ENCODE results near the gene PPFIA1. TPM values are rescaled to one million over a fixed set of nuclear protein-coding genes. Genes with fewer than 3 reads are reported as not detected.

Gene PPFIA1
- total RNA-seq, 2 donors from 2014 or later = 105 to 118 TPM

- H3K9me3 Mint-ChIP-seq = peaks cover 3% of the 10 kb centered on the region
- H3K9me3 ChIP-seq (ENCODE audit: control insufficient read depth, low read length) = no peaks in the 10 kb centered on the region
- no peak overlapping the region for H3K27ac ChIP-seq (ENCODE audit: low read depth, low read length)
- 97% methylated on average over 6 to 8 of the region's 8 CpGs for whole genome bisulfite sequencing, 2 experiments (ENCODE audit: insufficient coverage in 1 of 2, insufficient read length in 1 of 2)
- no peaks in the 10 kb centered on the region for H3K27me3 Mint-ChIP-seq (ENCODE audit: insufficient read depth)
- no peak overlapping the region for H3K4me3 ChIP-seq (ENCODE audit: low read length)
- peaks cover 79% of the 10 kb centered on the region for H3K36me3 Mint-ChIP-seq (ENCODE audit: low read depth)
- no peaks in the 10 kb centered on the region for H3K4me1 ChIP-seq (ENCODE audit: control insufficient read depth, insufficient read depth, low read length)
- H3K4me1 Mint-ChIP-seq = no peaks in the 10 kb centered on the region
- H3K4me3 Mint-ChIP-seq = no peak overlapping the region
- no peaks in the 10 kb centered on the region for H3K27me3 ChIP-seq (ENCODE audit: control insufficient read depth, insufficient read depth, low read length, poor library complexity, severe bottlenecking)
- H3K9ac ChIP-seq (ENCODE audit: extremely low read depth, low read length, poor library complexity, severe bottlenecking) = no peak overlapping the region
- H3K36me3 ChIP-seq (ENCODE audit: control insufficient read depth, insufficient read depth, low read length) = peaks cover 88% of the 10 kb centered on the region
- TF ChIP-seq CTCF (conservative IDR thresholded peaks at IDR 0.05) = no peak
- H3K27ac Mint-ChIP-seq = no peak overlapping the region
- no peak for DNase-seq
Measured at GRCh38 chr11:70372076-70372475, 101.6 kb downstream of the PPFIA1 start.

- WGBS, 2 experiments (ENCODE audit: insufficient coverage in 1 of 2, insufficient read length in 1 of 2) = 87 to 95% methylated on average over 7 to 12 of the region's 12 CpGs
- DNase-seq = no peak
- no peaks in the 10 kb centered on the region for H3K4me1 ChIP-seq (ENCODE audit: control insufficient read depth, insufficient read depth, low read length)
- no peak overlapping the region for H3K4me3 Mint-ChIP-seq
- peak overlapping the region; percentile 52 for H3K27ac Mint-ChIP-seq
- H3K27ac ChIP-seq (ENCODE audit: low read depth, low read length) = no peak overlapping the region
- TF ChIP-seq CTCF (conservative IDR thresholded peaks at IDR 0.05) = no peak
- peaks cover 82% of the 10 kb centered on the region for H3K36me3 Mint-ChIP-seq (ENCODE audit: low read depth)
- H3K4me3 ChIP-seq (ENCODE audit: low read length) = no peak overlapping the region
- H3K27me3 Mint-ChIP-seq (ENCODE audit: insufficient read depth) = no peaks in the 10 kb centered on the region
- H3K9me3 ChIP-seq (ENCODE audit: control insufficient read depth, low read length) = no peaks in the 10 kb centered on the region
- peaks cover 91% of the 10 kb centered on the region for H3K36me3 ChIP-seq (ENCODE audit: control insufficient read depth, insufficient read depth, low read length)
- peaks cover 6% of the 10 kb centered on the region for H3K4me1 Mint-ChIP-seq
- no peaks in the 10 kb centered on the region for H3K27me3 ChIP-seq (ENCODE audit: control insufficient read depth, insufficient read depth, low read length, poor library complexity, severe bottlenecking)
- H3K9ac ChIP-seq (ENCODE audit: extremely low read depth, low read length, poor library complexity, severe bottlenecking) = no peak overlapping the region
- H3K9me3 Mint-ChIP-seq = no peaks in the 10 kb centered on the region
Measured at GRCh38 chr11:70376621-70377020, 106.1 kb downstream of the PPFIA1 start.

GRCh38 chr11:70377645-70378044, 107.2 kb downstream of the PPFIA1 start:
- peaks cover 91% of the 10 kb centered on the region for H3K36me3 ChIP-seq (ENCODE audit: control insufficient read depth, insufficient read depth, low read length)
- Mint-ChIP-seq H3K36me3 (ENCODE audit: low read depth) (peaks cover 86% of the 10 kb centered on the region), H3K27ac (no peak overlapping the region), H3K27me3 (ENCODE audit: insufficient read depth) (no peaks in the 10 kb centered on the region), H3K4me3 (no peak overlapping the region), H3K9me3 (no peaks in the 10 kb centered on the region), H3K4me1 (peaks cover 14% of the 10 kb centered on the region)
- H3K4me1 ChIP-seq (ENCODE audit: control insufficient read depth, insufficient read depth, low read length) = no peaks in the 10 kb centered on the region
- no peak overlapping the region for H3K9ac ChIP-seq (ENCODE audit: extremely low read depth, low read length, poor library complexity, severe bottlenecking)
- H3K27ac ChIP-seq (ENCODE audit: low read depth, low read length) = peak overlapping the region; percentile 4
- no peak for DNase-seq
- no peak overlapping the region for H3K4me3 ChIP-seq (ENCODE audit: low read length)
- H3K9me3 ChIP-seq (ENCODE audit: control insufficient read depth, low read length) = no peaks in the 10 kb centered on the region
- H3K27me3 ChIP-seq (ENCODE audit: control insufficient read depth, insufficient read depth, low read length, poor library complexity, severe bottlenecking) = no peaks in the 10 kb centered on the region
- no peak for TF ChIP-seq CTCF (conservative IDR thresholded peaks at IDR 0.05)
- WGBS, 2 experiments (ENCODE audit: insufficient coverage in 1 of 2, insufficient read length in 1 of 2) = 93 to 98% methylated on average over 3 to 8 of the region's 8 CpGs
